NB4 (cell line): ENCODE data around the gene MRPS7.

Source experiments
- CTCF ChIP-seq: IDR thresholded peaks from one replicate; pipeline ENCODE4 v1.5.1; 2012; ENCODE audit warnings: low read depth, low read length
- POLR2A ChIP-seq: IDR thresholded peaks from 2 replicates; pipeline ENCODE4 v1.6.1; 2011; ENCODE audit warnings: mild to moderate bottlenecking; ENCODE audit not compliant: insufficient read length; ENCODE audit errors: extremely low read depth

GRCh38 chr17:75273977-75274708, 12.5 kb downstream of the MRPS7 start:
- no peak for TF ChIP-seq CTCF
- TF ChIP-seq POLR2A, result no peak
